ENCODE results near the gene DCXR.

DCXR gene

GRCh38 chr17:82084373-82085030 is 47.0 kb upstream of the DCXR start:
- Histone ChIP-seq H3K27me3 (ENCODE audit: low read depth, low read length) (no peaks in the 10 kb centered on the region), H3K4me3 (ENCODE audit: low read length) (no peak overlapping the region), H3K9ac (ENCODE audit: low read length) (no peak overlapping the region), H3K36me3 (replicated peaks; ENCODE audit: low read depth, low read length) (peaks cover 79% of the 10 kb centered on the region), H4K20me1 (ENCODE audit: insufficient read depth, low read length) (peaks cover 18% of the 10 kb centered on the region), H2AFZ (ENCODE audit: low read depth, low read length) (no peak overlapping the region), H3K4me1 (ENCODE audit: low read length) (no peaks in the 10 kb centered on the region), H3K9me3 (ENCODE audit: insufficient read depth, low read length) (no peaks in the 10 kb centered on the region), H3K4me2 (ENCODE audit: low read length) (no peak overlapping the region), H3K79me2 (ENCODE audit: low read length) (no peaks in the 10 kb centered on the region), H3K27ac (ENCODE audit: low read length) (no peak overlapping the region)
- TF ChIP-seq EZH2phosphoT487 (IDR thresholded peaks at IDR 0.05; ENCODE audit: low read depth), result no peak
- TF ChIP-seq CTCF (IDR thresholded peaks at IDR 0.05; ENCODE audit: low read depth, low read length), result no peak

GRCh38 chr17:82083533-82084359 is 46.2 kb upstream of the DCXR start:
- no peaks in the 10 kb centered on the region for H3K27me3 ChIP-seq (ENCODE audit: low read depth, low read length)
- no peaks in the 10 kb centered on the region for H3K9me3 ChIP-seq (ENCODE audit: insufficient read depth, low read length)
- H3K79me2 ChIP-seq (ENCODE audit: low read length), result no peaks in the 10 kb centered on the region
- H3K9ac ChIP-seq (ENCODE audit: low read length), result no peak overlapping the region
- peaks cover 75% of the 10 kb centered on the region for H3K36me3 ChIP-seq (replicated peaks; ENCODE audit: low read depth, low read length)
- no peak overlapping the region for H3K27ac ChIP-seq (ENCODE audit: low read length)
- no peak overlapping the region for H3K4me2 ChIP-seq (ENCODE audit: low read length)
- no peak overlapping the region for H2AFZ ChIP-seq (ENCODE audit: low read depth, low read length)
- TF ChIP-seq CTCF (IDR thresholded peaks at IDR 0.05; ENCODE audit: low read depth, low read length) (no peak), EZH2phosphoT487 (IDR thresholded peaks at IDR 0.05; ENCODE audit: low read depth) (no peak)
- peaks cover 22% of the 10 kb centered on the region for H4K20me1 ChIP-seq (ENCODE audit: insufficient read depth, low read length)
- H3K4me3 ChIP-seq (ENCODE audit: low read length), result no peak overlapping the region
- no peaks in the 10 kb centered on the region for H3K4me1 ChIP-seq (ENCODE audit: low read length)

GRCh38 chr17:82083009-82083408 is 45.5 kb upstream of the DCXR start:
- no peak overlapping the region for H3K4me2 ChIP-seq (ENCODE audit: low read length)
- H3K4me1 ChIP-seq (ENCODE audit: low read length), result no peaks in the 10 kb centered on the region
- peaks cover 21% of the 10 kb centered on the region for H4K20me1 ChIP-seq (ENCODE audit: insufficient read depth, low read length)
- H3K4me3 ChIP-seq (ENCODE audit: low read length), result no peak overlapping the region
- no peaks in the 10 kb centered on the region for H3K9me3 ChIP-seq (ENCODE audit: insufficient read depth, low read length)
- peaks cover 71% of the 10 kb centered on the region for H3K36me3 ChIP-seq (replicated peaks; ENCODE audit: low read depth, low read length)
- no peak overlapping the region for H3K27ac ChIP-seq (ENCODE audit: low read length)
- no peak overlapping the region for H3K9ac ChIP-seq (ENCODE audit: low read length)
- TF ChIP-seq EZH2phosphoT487 (IDR thresholded peaks at IDR 0.05; ENCODE audit: low read depth), result no peak
- TF ChIP-seq CTCF (IDR thresholded peaks at IDR 0.05; ENCODE audit: low read depth, low read length), result no peak
- no peaks in the 10 kb centered on the region for H3K79me2 ChIP-seq (ENCODE audit: low read length)
- no peak overlapping the region for H2AFZ ChIP-seq (ENCODE audit: low read depth, low read length)
- no peaks in the 10 kb centered on the region for H3K27me3 ChIP-seq (ENCODE audit: low read depth, low read length)

GRCh38 chr17:82082456-82082855 is 45.0 kb upstream of the DCXR start:
- Histone ChIP-seq H3K36me3 (replicated peaks; ENCODE audit: low read depth, low read length) (peaks cover 67% of the 10 kb centered on the region), H3K4me1 (ENCODE audit: low read length) (no peaks in the 10 kb centered on the region), H3K9me3 (ENCODE audit: insufficient read depth, low read length) (no peaks in the 10 kb centered on the region), H3K4me3 (ENCODE audit: low read length) (no peak overlapping the region), H3K79me2 (ENCODE audit: low read length) (no peaks in the 10 kb centered on the region), H3K27me3 (ENCODE audit: low read depth, low read length) (no peaks in the 10 kb centered on the region), H2AFZ (ENCODE audit: low read depth, low read length) (no peak overlapping the region), H3K27ac (ENCODE audit: low read length) (no peak overlapping the region), H4K20me1 (ENCODE audit: insufficient read depth, low read length) (peaks cover 20% of the 10 kb centered on the region), H3K9ac (ENCODE audit: low read length) (no peak overlapping the region), H3K4me2 (ENCODE audit: low read length) (no peak overlapping the region)
- TF ChIP-seq EZH2phosphoT487 (IDR thresholded peaks at IDR 0.05; ENCODE audit: low read depth) (no peak), CTCF (IDR thresholded peaks at IDR 0.05; ENCODE audit: low read depth, low read length) (no peak)

Measured in OCI-LY3 (cell line).